Mesendoderm (in vitro differentiated cells): Measurements from ENCODE around the gene RCL1.

Source experiments
- DNase-seq: peaks from one replicate; pipeline ENCODE4 v3.0.0; 2013
- H2AK5ac ChIP-seq: 2 replicates; pipeline ENCODE4 v1.6.1; 2013; ENCODE audit warnings: low read length, inconsistent platforms
- H2BK120ac ChIP-seq: 2 replicates; pipeline ENCODE4 v1.6.1; 2013; ENCODE audit warnings: low read depth, mild to moderate bottlenecking, low read length, moderate library complexity, mixed read lengths
- H2BK15ac ChIP-seq: replicated peaks from 2 replicates; pipeline ENCODE4 v1.6.1; 2013; ENCODE audit warnings: low read depth, mild to moderate bottlenecking, moderate library complexity
- H2BK5ac ChIP-seq: 2 replicates; pipeline ENCODE4 v1.6.1; 2013; ENCODE audit warnings: low read length, inconsistent platforms
- H3K18ac ChIP-seq: 2 replicates; pipeline ENCODE4 v1.6.1; 2013; ENCODE audit warnings: mild to moderate bottlenecking, low read length, mixed read lengths
- H3K23ac ChIP-seq: one replicate; pipeline ENCODE4 v1.6.1; 2013; ENCODE audit warnings: low read length
- H3K27ac ChIP-seq: 2 replicates; pipeline ENCODE4 v1.5.1; 2013; ENCODE audit warnings: low read depth, mild to moderate bottlenecking, inconsistent platforms, low read length, moderate library complexity
- H3K27me3 ChIP-seq: 2 replicates; pipeline ENCODE4 v1.6.1; 2013; ENCODE audit warnings: low read length, control low read depth, mild to moderate bottlenecking, inconsistent platforms; ENCODE audit not compliant: insufficient read depth, poor library complexity
- H3K36me3 ChIP-seq: 2 replicates; pipeline ENCODE4 v1.6.1; 2013; ENCODE audit warnings: low read length, inconsistent platforms; ENCODE audit not compliant: control insufficient read depth, insufficient read depth
- H3K4ac ChIP-seq: one replicate; pipeline ENCODE4 v1.6.1; 2013; ENCODE audit warnings: low read depth, mild to moderate bottlenecking, low read length, moderate library complexity
- H3K4me1 ChIP-seq: 2 replicates; pipeline ENCODE4 v1.6.1; 2013; ENCODE audit warnings: low read depth, low read length, inconsistent platforms; ENCODE audit not compliant: control insufficient read depth
- H3K4me2 ChIP-seq: 2 replicates; pipeline ENCODE4 v1.6.1; 2013; ENCODE audit warnings: low read length
- H3K4me3 ChIP-seq: 2 replicates; pipeline ENCODE4 v1.5.1; 2013; ENCODE audit warnings: mild to moderate bottlenecking, low read length
- H3K56ac ChIP-seq: one replicate; pipeline ENCODE4 v1.6.1; 2013; ENCODE audit warnings: low read length
- H3K79me1 ChIP-seq: 2 replicates; pipeline ENCODE4 v1.6.1; 2013; ENCODE audit warnings: low read length, inconsistent platforms
- H3K79me2 ChIP-seq: 2 replicates; pipeline ENCODE4 v1.6.1; 2013; ENCODE audit warnings: mild to moderate bottlenecking, low read length; ENCODE audit not compliant: control insufficient read depth, insufficient read depth
- H3K9ac ChIP-seq: 2 replicates; pipeline ENCODE4 v1.6.1; 2013; ENCODE audit warnings: low read length, inconsistent platforms
- H4K5ac ChIP-seq: one replicate; pipeline ENCODE4 v1.6.1; 2013; ENCODE audit warnings: low read length
- H4K8ac ChIP-seq: one replicate; pipeline ENCODE4 v1.6.1; 2013; ENCODE audit warnings: low read depth, mild to moderate bottlenecking, control low read depth, low read length, moderate library complexity
- WGBS: extraction: QIAGEN DNeasy Blood & Tissue Kit; methylation state at CpG from one replicate; pipeline ENCODE4 v1.1.7; 2013; ENCODE audit warnings: low lambda C conversion rate, missing lambda C conversion rate; ENCODE audit not compliant: insufficient coverage; ENCODE audit errors: extremely low coverage; 5-methylcytosine and 5-hydroxymethylcytosine counted together

Gene RCL1

GRCh38 chr9:4820168-4820567 lies 27.4 kb downstream of the RCL1 start:
- no peak overlapping the region for H3K4me2 ChIP-seq
- no peak overlapping the region for H3K9ac ChIP-seq
- no peak overlapping the region for H3K4me3 ChIP-seq
- no peak overlapping the region for H3K23ac ChIP-seq
- H4K8ac ChIP-seq: no peak overlapping the region
- H2BK15ac ChIP-seq: no peak overlapping the region
- WGBS: no CpG with 5 or more reads among the region's 6 CpGs
- no peak overlapping the region for H2BK5ac ChIP-seq
- no peak overlapping the region for H2AK5ac ChIP-seq
- no peak overlapping the region for H3K4ac ChIP-seq
- H4K5ac ChIP-seq: no peak overlapping the region
- no peak overlapping the region for H2BK120ac ChIP-seq
- H3K79me2 ChIP-seq: peaks cover 25% of the 10 kb centered on the region
- no peak overlapping the region for H3K56ac ChIP-seq
- DNase-seq: no peak
- no peak overlapping the region for H3K18ac ChIP-seq
- no peaks in the 10 kb centered on the region for H3K36me3 ChIP-seq
- H3K27me3 ChIP-seq: no peaks in the 10 kb centered on the region
- peaks cover 4% of the 10 kb centered on the region for H3K4me1 ChIP-seq
- peaks cover 15% of the 10 kb centered on the region for H3K79me1 ChIP-seq
- no peak overlapping the region for H3K27ac ChIP-seq

GRCh38 chr9:4821133-4821532 lies 28.4 kb downstream of the RCL1 start:
- H2BK5ac ChIP-seq: no peak overlapping the region
- no peak overlapping the region for H3K27ac ChIP-seq
- H3K27me3 ChIP-seq: no peaks in the 10 kb centered on the region
- no CpG with 5 or more reads among the region's 2 CpGs for WGBS
- H3K36me3 ChIP-seq: no peaks in the 10 kb centered on the region
- H3K18ac ChIP-seq: no peak overlapping the region
- no peak for DNase-seq
- H2BK120ac ChIP-seq: no peak overlapping the region
- no peaks in the 10 kb centered on the region for H3K4me1 ChIP-seq
- H2BK15ac ChIP-seq: no peak overlapping the region
- H4K5ac ChIP-seq: no peak overlapping the region
- no peak overlapping the region for H3K4me2 ChIP-seq
- H4K8ac ChIP-seq: no peak overlapping the region
- H3K79me1 ChIP-seq: peaks cover 9% of the 10 kb centered on the region
- no peak overlapping the region for H3K23ac ChIP-seq
- no peak overlapping the region for H2AK5ac ChIP-seq
- H3K56ac ChIP-seq: no peak overlapping the region
- no peak overlapping the region for H3K9ac ChIP-seq
- H3K79me2 ChIP-seq: peaks cover 19% of the 10 kb centered on the region
- no peak overlapping the region for H3K4ac ChIP-seq
- no peak overlapping the region for H3K4me3 ChIP-seq

- Histone ChIP-seq H3K27ac (no peak overlapping the region), H2BK120ac (no peak overlapping the region), H3K79me2 (peaks cover 19% of the 10 kb centered on the region), H3K4me1 (no peaks in the 10 kb centered on the region), H3K79me1 (peaks cover 13% of the 10 kb centered on the region), H3K36me3 (no peaks in the 10 kb centered on the region), H3K9ac (no peak overlapping the region), H2BK5ac (no peak overlapping the region), H3K4me2 (no peak overlapping the region), H4K5ac (no peak overlapping the region), H3K4me3 (no peak overlapping the region), H3K56ac (no peak overlapping the region), H3K27me3 (no peaks in the 10 kb centered on the region), H2BK15ac (no peak overlapping the region), H2AK5ac (no peak overlapping the region), H3K23ac (no peak overlapping the region), H3K18ac (no peak overlapping the region), H4K8ac (no peak overlapping the region), H3K4ac (no peak overlapping the region)
- DNase-seq: no peak
Observed at GRCh38 chr9:4822057-4822456, 29.3 kb downstream of the RCL1 start.

- Histone ChIP-seq H3K27ac (no peak overlapping the region), H3K36me3 (no peaks in the 10 kb centered on the region), H3K79me2 (peaks cover 10% of the 10 kb centered on the region), H4K5ac (no peak overlapping the region), H3K56ac (no peak overlapping the region), H3K4me2 (no peak overlapping the region), H2BK15ac (no peak overlapping the region), H3K23ac (no peak overlapping the region), H3K27me3 (no peaks in the 10 kb centered on the region), H2BK120ac (no peak overlapping the region), H3K4me1 (peaks cover 6% of the 10 kb centered on the region), H3K79me1 (peaks cover 18% of the 10 kb centered on the region), H3K9ac (no peak overlapping the region), H3K4ac (no peak overlapping the region), H2AK5ac (no peak overlapping the region), H3K4me3 (no peak overlapping the region), H2BK5ac (no peak overlapping the region), H4K8ac (no peak overlapping the region), H3K18ac (no peak overlapping the region)
- WGBS: no CpG with 5 or more reads among the region's 7 CpGs
- DNase-seq: no peak
Observed at GRCh38 chr9:4826417-4827166, 33.8 kb downstream of the RCL1 start.

- no peak overlapping the region for H2BK5ac ChIP-seq
- H4K5ac ChIP-seq: no peak overlapping the region
- no peak overlapping the region for H2BK120ac ChIP-seq
- no peak overlapping the region for H2BK15ac ChIP-seq
- no peak overlapping the region for H3K9ac ChIP-seq
- H4K8ac ChIP-seq: no peak overlapping the region
- no peak overlapping the region for H3K4me2 ChIP-seq
- peaks cover 16% of the 10 kb centered on the region for H3K79me1 ChIP-seq
- no peak for DNase-seq
- H3K18ac ChIP-seq: no peak overlapping the region
- no peaks in the 10 kb centered on the region for H3K36me3 ChIP-seq
- no peaks in the 10 kb centered on the region for H3K27me3 ChIP-seq
- no peak overlapping the region for H3K4me3 ChIP-seq
- H3K27ac ChIP-seq: no peak overlapping the region
- H3K79me2 ChIP-seq: peaks cover 6% of the 10 kb centered on the region
- no peak overlapping the region for H3K56ac ChIP-seq
- no peak overlapping the region for H3K23ac ChIP-seq
- H3K4me1 ChIP-seq: peaks cover 8% of the 10 kb centered on the region
- no CpG with 5 or more reads among the region's 2 CpGs for WGBS
- no peak overlapping the region for H2AK5ac ChIP-seq
- H3K4ac ChIP-seq: no peak overlapping the region
Observed at GRCh38 chr9:4827224-4827623, 34.5 kb downstream of the RCL1 start.

GRCh38 chr9:4828761-4829160 lies 36.0 kb downstream of the RCL1 start:
- Histone ChIP-seq H3K56ac (no peak overlapping the region), H4K8ac (no peak overlapping the region), H2BK120ac (no peak overlapping the region), H3K79me1 (peaks cover 16% of the 10 kb centered on the region), H3K36me3 (no peaks in the 10 kb centered on the region), H3K4ac (no peak overlapping the region), H2BK15ac (no peak overlapping the region), H2BK5ac (no peak overlapping the region), H3K23ac (no peak overlapping the region), H4K5ac (no peak overlapping the region), H3K4me2 (no peak overlapping the region), H3K27me3 (no peaks in the 10 kb centered on the region), H3K4me1 (peaks cover 8% of the 10 kb centered on the region), H2AK5ac (no peak overlapping the region), H3K4me3 (no peak overlapping the region), H3K79me2 (peaks cover 5% of the 10 kb centered on the region), H3K18ac (no peak overlapping the region), H3K27ac (no peak overlapping the region), H3K9ac (no peak overlapping the region)
- DNase-seq: no peak
- whole genome bisulfite sequencing: no CpG with 5 or more reads among the region's 2 CpGs
